ENCODE results near the gene KRT2. TPM values are rescaled to one million over a fixed set of nuclear protein-coding genes. Genes with fewer than 3 reads are reported as not detected.

The KRT2 gene
- total and polyA plus RNA-seq, 9 of the 15 experiments (the other 6 are each of a cell fraction or from before 2014, with no cell fraction given): 0.03 to 0.69 (median 0.07) TPM; not detected in 2

GRCh38 chr12:52688481-52688880, 36.5 kb upstream of the KRT2 start:
- WGBS (ENCODE audit: insufficient coverage, low coverage, missing lambda C conversion rate): 16% methylated on average over 2 of the region's 2 CpGs
- TF ChIP-seq ZKSCAN3 (CRISPR knock-in tag; IDR thresholded peaks at IDR 0.05) (no peak), PBX2 (CRISPR knock-in tag; IDR thresholded peaks at IDR 0.05; ENCODE audit: low read depth) (no peak), PBX2 (tag; conservative IDR thresholded peaks at IDR 0.05; ENCODE audit: low read depth) (no peak), RNF219 (CRISPR knock-in tag; IDR thresholded peaks at IDR 0.05) (no peak), ZBTB49 (CRISPR knock-in tag; IDR thresholded peaks at IDR 0.05; ENCODE audit: borderline replicate concordance) (no peak), DDX20 (tag; IDR thresholded peaks at IDR 0.05; ENCODE audit: low read depth) (no peak), PKNOX1 (IDR thresholded peaks at IDR 0.05) (no peak)

More at GRCh38 chr12:52688481-52688880, 36.5 kb upstream of the KRT2 start:
- no peak for ATAC-seq
- no peaks in the 10 kb centered on the region for H3K9me3 ChIP-seq (replicated peaks; ENCODE audit: control insufficient read depth, insufficient read depth, low read depth, low read length)
- no peaks in the 10 kb centered on the region for H3K79me2 ChIP-seq (ENCODE audit: control insufficient read depth, insufficient read depth, low read length)
- H3K4me3 ChIP-seq: no peak overlapping the region
- H3K27ac ChIP-seq (ENCODE audit: extremely low read depth, low read depth, low read length): no peak overlapping the region
- peaks cover 8 to 43% of the 10 kb centered on the region in 2 experiments for H3K27me3 ChIP-seq (ENCODE audit: control insufficient read depth in 2 of 2, insufficient read depth in 2 of 2, low read length in 2 of 2)
- no peak overlapping the region for H3K4me2 ChIP-seq (ENCODE audit: insufficient read depth, low read length)
- peaks cover 4% of the 10 kb centered on the region; the same call in 1 of the 2 replicates for H4K20me1 ChIP-seq (replicated peaks; ENCODE audit: control insufficient read depth, insufficient read depth, low read length)
- BruUV-seq (replicated peaks): no TSS peak
- DNase-seq (ENCODE audit: extremely low read depth in 1 of 4, low spot score in 3 of 4): no peak
- H3K4me1 ChIP-seq (replicated peaks in 1 of 2; ENCODE audit: control insufficient read depth in 2 of 2, insufficient read depth in 2 of 2, low read length in 2 of 2): peaks cover 0 to 10% of the 10 kb centered on the region in 2 experiments; a peak in 1 of 5 replicates
- no peak overlapping the region for H3K9ac ChIP-seq (ENCODE audit: insufficient read depth in 1 of 2, low read depth in 2 of 2, low read length in 2 of 2)
- no peak for FAIRE-seq
- no peak overlapping the region for H2AFZ ChIP-seq (ENCODE audit: low read depth, low read length)
- CTCF ChIA-PET (ENCODE audit: low intra/inter-chr PET ratio): no interaction called here
- no peaks in the 10 kb centered on the region for H3K36me3 ChIP-seq (ENCODE audit: control insufficient read depth, insufficient read depth, low read length)
- in situ Hi-C loops (cut with MboI): no loop called here
- intact Hi-C loops (cut with micrococcal nuclease): no loop called here
- no peaks in the 10 kb centered on the region for H3K9me1 ChIP-seq (ENCODE audit: control insufficient read depth, insufficient read depth, low read length)
- POLR2A ChIA-PET: interaction anchor here (0.6 kb wide), 1 partner anchor 1392 kb away, joined by 4 read pairs; no protein-coding TSS in a partner anchor

All from K562 (cell line).